SK-N-SH (cell line): ENCODE results near the gene CD53. TPM values are rescaled to one million over a fixed set of nuclear protein-coding genes. Genes with fewer than 3 reads are reported as not detected.

Source experiments
- CTCF ChIA-PET: fragments of 300-600, 350-600 bp; formaldehyde crosslinking; extraction: SDS; loops from one replicate; lab custom pipeline; 2021; lab: Yijun Ruan, JAX
- POLR2A ChIA-PET: fragments of 350-600 bp; sonication (Branson Sonifier 250); formaldehyde crosslinking; extraction: SDS; loops from one replicate; lab custom pipeline; 2020; ENCODE audit warnings: antibody characterized with exemption, inconsistent platforms; lab: Yijun Ruan, JAX
- DNase-seq: peaks from one replicate; pipeline ENCODE4 v3.0.0; 2012
- H2AFZ ChIP-seq: fragments of 200-600 bp; sonication (generic); 2 replicates; pipeline ENCODE4 v1.8.1; 2016; ENCODE audit warnings: antibody characterized with exemption, mild to moderate bottlenecking, low read depth
- H3F3A ChIP-seq: fragments of 200-600 bp; sonication (generic); replicated peaks from 2 replicates; pipeline ENCODE3; 2016; ENCODE audit warnings: antibody characterized with exemption, mild to moderate bottlenecking; ENCODE audit not compliant: insufficient read depth
- H3K27ac ChIP-seq, 2 experiments: fragments of 200-500 bp in 1 of 2; fragments of 200-600 bp in 1 of 2; sonication (Bioruptor generic) in 1 of 2; sonication (generic), shearing (Covaris generic) in 1 of 2; 2 replicates each; pipeline versions ENCODE4 v1.5.1 to v1.6.1; 2014 to 2016; ENCODE audit warnings: low read depth in 2 of 2, inconsistent platforms in 1 of 2, low read length in 1 of 2, mild to moderate bottlenecking in 1 of 2, mixed read lengths in 1 of 2
- H3K27me3 ChIP-seq: fragments of 200-600 bp; sonication (generic), shearing (Covaris generic); 2 replicates; pipeline ENCODE4 v1.6.1; 2016; ENCODE audit warnings: mixed run types; ENCODE audit not compliant: insufficient read depth
- H3K36me3 ChIP-seq, 2 experiments: fragments of 200-500 bp in 1 of 2; fragments of 200-600 bp in 1 of 2; sonication (Bioruptor generic) in 1 of 2; sonication (generic) in 1 of 2; replicated peaks in 1 of 2; 2 replicates each; pipeline versions ENCODE3 to v1.5.1; 2014 to 2016; ENCODE audit warnings: low read length in 1 of 2, mild to moderate bottlenecking in 1 of 2; ENCODE audit not compliant: insufficient read depth in 2 of 2, control insufficient read depth in 1 of 2
- H3K4me1 ChIP-seq, 2 experiments: fragments of 200-500 bp in 1 of 2; fragments of 200-600 bp in 1 of 2; sonication (Bioruptor generic) in 1 of 2; sonication (generic), shearing (Covaris generic) in 1 of 2; 2 replicates each; pipeline versions ENCODE4 v1.5.1 to v1.6.1; 2014 to 2016; ENCODE audit warnings: low read depth in 1 of 2, low read length in 1 of 2, mixed run types in 1 of 2; ENCODE audit not compliant: insufficient read depth in 2 of 2, control insufficient read depth in 1 of 2
- H3K4me2 ChIP-seq: fragments of 200-600 bp; sonication (generic), shearing (Covaris generic); 2 replicates; pipeline ENCODE4 v1.6.1; 2017; ENCODE audit warnings: mixed run types
- H3K4me3 ChIP-seq, 2 experiments: fragments of 200-500 bp in 1 of 2; fragments of 200-600 bp in 1 of 2; sonication (Bioruptor generic) in 1 of 2; sonication (generic), shearing (Covaris generic) in 1 of 2; 2 replicates each; pipeline versions ENCODE4 v1.5.1 to v1.8.1; 2014 to 2016; ENCODE audit warnings: low read depth in 2 of 2, inconsistent platforms in 1 of 2, low read length in 1 of 2, mild to moderate bottlenecking in 1 of 2, mixed read lengths in 1 of 2, moderate library complexity in 1 of 2
- H3K79me2 ChIP-seq: fragments of 200-600 bp; sonication (generic); 2 replicates; pipeline ENCODE4 v1.8.1; 2017; ENCODE audit warnings: mild to moderate bottlenecking; ENCODE audit not compliant: insufficient read depth
- H3K9ac ChIP-seq: fragments of 200-600 bp; sonication (generic); 2 replicates; pipeline ENCODE4 v1.6.1; 2017; ENCODE audit warnings: mixed run types
- H3K9me2 ChIP-seq: fragments of 200-600 bp; sonication (generic); 2 replicates; pipeline ENCODE4 v1.6.1; 2017; ENCODE audit warnings: mixed run types
- H3K9me3 ChIP-seq: fragments of 200-600 bp; sonication (generic); 2 replicates; pipeline ENCODE4 v1.6.1; 2017; ENCODE audit warnings: mixed run types, mild to moderate bottlenecking, moderate library complexity
- H4K20me1 ChIP-seq: fragments of 200-600 bp; sonication (generic); 2 replicates; pipeline ENCODE4 v1.6.1; 2017; ENCODE audit warnings: mild to moderate bottlenecking, mixed run types; ENCODE audit not compliant: insufficient read depth
- PBX3 ChIP-seq: IDR thresholded peaks from 2 replicates; pipeline ENCODE4; 2012
- RAD21 ChIP-seq: IDR thresholded peaks from 2 replicates; pipeline ENCODE4 v1.6.1; 2012; ENCODE audit warnings: mild to moderate bottlenecking, low read length
- RCOR1 ChIP-seq: fragments of 150-350 bp; IDR thresholded peaks from 2 replicates; pipeline ENCODE4 v1.6.1; 2017; ENCODE audit warnings: antibody characterized with exemption, low read length
- SIN3A ChIP-seq: IDR thresholded peaks from 2 replicates; pipeline ENCODE4 v1.6.1; 2012; ENCODE audit warnings: low read depth, mild to moderate bottlenecking, low read length, moderate library complexity, borderline replicate concordance
- WGBS: methylation state at CpG from one replicate; pipeline ENCODE4 v1.1.6; 2017; ENCODE audit warnings: low lambda C conversion rate; 5-methylcytosine and 5-hydroxymethylcytosine counted together
- polyA plus RNA-seq, 3 experiments: library from polyadenylated mRNA; depleted of rRNA; stranded (reverse); fragments of >200 nt; gene quantifications; 2 replicates each; pipeline ENCODE4 v1.2.3, GENCODE V29; 2012
- TF ChIP-seq, protein P1 (sequence below): IDR thresholded peaks from 2 replicates; pipeline ENCODE4 v1.4.0; 2012; ENCODE audit warnings: low read depth, borderline replicate concordance

CD53 gene
- polyA plus RNA-seq, 1 of the 3 experiments (the other 2 are of a cell fraction) = not detected

DNA sequence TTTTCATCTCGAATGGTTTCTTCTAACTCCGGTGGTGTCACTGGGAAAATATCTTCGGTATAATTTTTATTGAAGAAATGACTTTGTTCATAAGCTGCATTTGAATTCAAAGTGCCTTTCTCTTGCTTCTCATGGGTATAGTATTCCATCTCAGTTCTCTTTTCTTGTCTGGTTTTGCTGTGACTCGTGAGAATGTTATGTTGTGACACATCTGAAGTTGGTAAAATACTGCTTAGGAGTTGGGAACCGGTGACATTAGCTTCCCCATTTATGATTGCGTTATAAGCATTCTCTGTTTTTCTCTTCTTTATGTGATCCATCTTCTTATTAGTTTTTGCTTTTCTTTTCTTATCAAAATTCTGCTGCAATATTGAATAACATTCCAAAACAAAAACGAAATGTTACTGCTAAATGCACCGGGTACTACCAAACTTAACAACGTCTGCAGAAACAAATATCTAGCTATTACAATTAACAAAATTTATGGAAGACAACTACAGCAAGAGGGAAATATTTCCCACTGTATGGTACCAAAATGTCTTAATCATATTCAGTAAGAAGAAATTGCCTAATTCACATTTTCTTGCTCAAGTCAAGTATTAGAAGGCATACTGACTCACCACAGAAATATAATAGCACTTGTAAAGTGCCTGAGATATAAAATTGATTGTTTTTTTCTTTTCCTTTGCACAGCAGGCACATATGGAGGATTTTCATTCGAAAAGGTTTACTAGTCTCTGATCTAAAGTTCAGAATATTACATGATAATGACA is 75.3 kb downstream of the CD53 start:
- Histone ChIP-seq H3K4me1 (no peaks in the 10 kb centered on the region), H3K36me3 (peaks cover 56 to 64% of the 10 kb centered on the region in 2 experiments), H3K79me2 (peaks cover 21% of the 10 kb centered on the region), H3K9ac (no peak overlapping the region), H2AFZ (no peak overlapping the region), H3K27me3 (no peaks in the 10 kb centered on the region), H3K9me3 (no peaks in the 10 kb centered on the region; the same call in 1 of the 2 replicates), H3K27ac (no peak overlapping the region), H3K4me2 (no peak overlapping the region), H4K20me1 (peaks cover 4% of the 10 kb centered on the region), H3K9me2 (no peaks in the 10 kb centered on the region), H3K4me3 (no peak overlapping the region), H3F3A (no peaks in the 10 kb centered on the region)
- TF ChIP-seq, protein P1, sequence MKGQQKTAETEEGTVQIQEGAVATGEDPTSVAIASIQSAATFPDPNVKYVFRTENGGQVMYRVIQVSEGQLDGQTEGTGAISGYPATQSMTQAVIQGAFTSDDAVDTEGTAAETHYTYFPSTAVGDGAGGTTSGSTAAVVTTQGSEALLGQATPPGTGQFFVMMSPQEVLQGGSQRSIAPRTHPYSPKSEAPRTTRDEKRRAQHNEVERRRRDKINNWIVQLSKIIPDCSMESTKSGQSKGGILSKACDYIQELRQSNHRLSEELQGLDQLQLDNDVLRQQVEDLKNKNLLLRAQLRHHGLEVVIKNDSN = no peak
- TF ChIP-seq PBX3 = no peak
- TF ChIP-seq SIN3A = no peak
- TF ChIP-seq RCOR1 = no peak
- TF ChIP-seq RAD21 = no peak
- POLR2A ChIA-PET = no interaction called here
- CTCF ChIA-PET = interaction anchor here (0.7 to 1.2 kb wide), 2 partner anchors 12 to 16 kb away, joined by 3 read pairs; no protein-coding TSS in a partner anchor
- DNase-seq = no peak
- WGBS = 91% methylated on average over 10 of the region's 10 CpGs

Other genes with a start within 250 kb of the CD53 start
- 0.02 TPM in 1 of 2 replicates, not detected in the other for gene KCNA3, start 198.2 kb upstream of the CD53 start, polyA plus RNA-seq (2012; rRNA removed)
- 6.6 and 8.3 TPM in 2 replicates for gene LRIF1, start 90.8 kb downstream of the CD53 start, polyA plus RNA-seq (2012; rRNA removed)